ENCODE results near the gene EVA1A.

EVA1A gene

DNA sequence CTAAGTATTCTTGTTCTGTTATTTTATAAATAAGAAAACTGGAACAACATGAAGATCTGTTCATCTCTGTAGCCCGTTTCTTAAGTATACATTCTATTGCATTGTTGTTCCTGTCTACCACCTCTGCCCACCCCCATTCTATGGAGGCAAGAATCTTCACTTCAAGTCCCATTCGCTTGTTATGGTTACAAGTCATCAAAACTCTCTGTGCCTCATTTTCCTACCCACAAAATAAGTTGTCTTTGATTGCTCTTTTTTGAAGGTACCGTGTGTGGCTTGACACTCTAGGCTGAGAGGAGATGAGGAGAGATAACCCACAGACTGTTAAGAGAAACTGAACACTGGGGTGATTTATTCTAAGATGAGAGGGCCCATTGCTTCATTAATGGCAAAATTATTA lies 2.9 kb upstream of the EVA1A start:
- DNase-seq (ENCODE audit: low spot score), result no peak

DNA sequence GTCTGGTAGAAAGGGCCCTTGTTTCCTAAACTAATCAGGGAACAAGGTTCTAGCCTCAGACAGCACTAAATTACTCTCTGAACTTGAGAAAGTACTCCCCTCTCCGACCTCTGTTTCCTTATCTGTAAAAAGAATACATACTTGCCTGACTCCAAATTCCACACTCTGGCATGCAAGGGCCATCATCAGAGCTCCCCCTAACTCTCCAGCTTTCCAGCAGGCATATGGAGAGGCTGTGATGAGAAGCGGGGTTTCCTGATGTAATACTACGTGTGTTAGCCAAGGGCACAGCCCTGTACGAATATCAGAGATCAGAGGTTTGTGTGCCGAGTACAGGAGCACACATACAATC lies 1.8 kb upstream of the EVA1A start:
- DNase-seq (ENCODE audit: low spot score), result no peak

DNA sequence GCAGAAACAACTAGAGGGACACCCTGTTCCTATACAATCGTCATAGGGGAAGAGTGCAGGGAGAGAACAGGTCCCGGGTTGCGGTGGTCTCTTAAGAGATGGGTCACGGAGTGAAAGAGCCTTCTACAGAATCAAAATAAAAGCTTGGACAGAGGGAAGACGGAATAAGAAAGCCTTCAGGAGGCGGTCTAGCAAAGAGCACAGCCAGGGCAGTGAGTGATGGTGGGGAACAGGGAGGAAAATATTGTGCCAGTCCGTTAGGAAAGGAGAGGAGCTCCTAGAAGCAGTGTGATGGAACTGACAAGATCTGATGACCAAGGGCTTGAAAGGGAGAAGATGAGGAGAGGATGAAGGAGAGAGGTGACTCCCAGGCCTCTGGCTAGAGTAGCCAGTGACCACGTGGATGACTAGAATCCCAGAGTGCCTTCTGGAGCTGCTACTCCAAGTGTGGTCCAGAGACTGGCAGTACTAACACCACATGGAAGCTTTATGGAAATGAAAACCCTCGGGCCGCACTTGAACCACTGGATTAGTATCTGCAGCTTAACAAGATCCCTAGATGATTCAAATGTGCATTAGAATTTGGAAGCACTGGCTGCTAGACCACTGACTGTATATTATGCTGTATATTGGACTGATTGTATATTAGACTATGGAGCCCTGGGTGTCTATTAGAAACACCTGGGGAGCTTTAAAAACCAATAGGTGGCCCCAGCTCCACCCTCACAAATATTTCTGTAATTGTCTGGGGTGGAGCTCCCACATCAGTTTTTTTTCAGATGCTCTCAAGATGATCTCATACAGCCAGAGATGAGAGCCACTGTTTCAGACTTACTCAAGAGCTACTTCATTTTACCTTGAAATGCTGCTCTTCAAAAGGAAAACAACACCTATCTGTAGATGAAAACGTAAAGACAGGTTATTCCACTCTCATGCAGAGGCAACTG lies 1.1 kb upstream of the EVA1A start:
- DNase-seq (ENCODE audit: low spot score), result no peak

DNA sequence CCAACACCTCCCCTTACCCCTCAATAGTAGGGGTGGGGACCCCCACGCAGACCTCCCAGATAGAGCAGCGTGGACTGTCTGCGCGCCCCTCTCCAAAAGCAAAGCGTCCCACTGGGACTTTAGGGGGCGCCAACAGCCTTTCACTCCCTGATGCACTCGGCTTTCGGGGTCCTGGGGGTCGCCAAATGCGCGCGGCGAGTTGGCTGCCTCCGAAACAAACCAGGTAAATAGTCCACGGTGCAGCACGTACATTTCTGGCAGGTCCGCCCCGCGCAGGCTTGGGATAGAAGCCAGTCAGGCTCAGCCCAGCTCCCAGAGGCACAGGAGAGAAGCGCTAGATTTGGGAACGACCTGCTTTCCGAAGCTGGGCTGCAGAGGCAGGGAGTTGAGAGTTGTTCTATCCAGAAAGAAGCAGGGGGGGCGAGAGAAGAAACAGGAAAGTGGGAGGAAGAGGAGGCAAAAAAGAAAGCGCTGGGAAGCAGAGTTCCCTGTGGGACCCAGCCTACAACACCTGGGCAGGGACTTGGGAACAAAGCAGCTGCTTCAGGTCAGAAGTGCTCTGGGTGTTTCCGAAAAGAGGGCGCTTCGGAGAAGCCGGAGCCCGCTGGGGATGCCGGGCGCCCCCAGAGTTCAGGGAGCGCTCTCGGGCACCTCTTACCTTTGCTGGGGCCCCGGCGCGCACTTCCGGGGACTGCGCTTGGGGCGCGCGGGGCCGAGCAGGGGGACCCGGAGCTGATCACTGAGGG lies 544 bp downstream of the EVA1A start:
- DNase-seq (ENCODE audit: low spot score), result no peak

DNA sequence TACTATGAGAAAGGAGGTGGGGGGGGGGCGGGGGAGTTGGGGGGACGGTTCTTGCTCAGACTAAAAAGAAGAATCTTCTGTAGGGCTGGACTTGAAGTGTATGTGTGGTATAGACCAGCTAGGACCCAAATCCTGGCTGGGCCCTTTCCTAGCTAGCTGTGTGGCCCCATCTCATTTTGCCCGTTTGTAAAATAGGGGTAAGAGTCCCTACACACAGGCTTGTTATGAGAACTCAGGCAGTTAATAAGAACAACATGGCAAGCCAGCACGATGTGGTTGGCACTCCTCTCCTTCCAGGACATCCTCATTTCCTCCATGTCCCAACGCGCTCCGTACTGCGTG lies 1.1 kb downstream of the EVA1A start:
- no peak for DNase-seq (ENCODE audit: low spot score)

DNA sequence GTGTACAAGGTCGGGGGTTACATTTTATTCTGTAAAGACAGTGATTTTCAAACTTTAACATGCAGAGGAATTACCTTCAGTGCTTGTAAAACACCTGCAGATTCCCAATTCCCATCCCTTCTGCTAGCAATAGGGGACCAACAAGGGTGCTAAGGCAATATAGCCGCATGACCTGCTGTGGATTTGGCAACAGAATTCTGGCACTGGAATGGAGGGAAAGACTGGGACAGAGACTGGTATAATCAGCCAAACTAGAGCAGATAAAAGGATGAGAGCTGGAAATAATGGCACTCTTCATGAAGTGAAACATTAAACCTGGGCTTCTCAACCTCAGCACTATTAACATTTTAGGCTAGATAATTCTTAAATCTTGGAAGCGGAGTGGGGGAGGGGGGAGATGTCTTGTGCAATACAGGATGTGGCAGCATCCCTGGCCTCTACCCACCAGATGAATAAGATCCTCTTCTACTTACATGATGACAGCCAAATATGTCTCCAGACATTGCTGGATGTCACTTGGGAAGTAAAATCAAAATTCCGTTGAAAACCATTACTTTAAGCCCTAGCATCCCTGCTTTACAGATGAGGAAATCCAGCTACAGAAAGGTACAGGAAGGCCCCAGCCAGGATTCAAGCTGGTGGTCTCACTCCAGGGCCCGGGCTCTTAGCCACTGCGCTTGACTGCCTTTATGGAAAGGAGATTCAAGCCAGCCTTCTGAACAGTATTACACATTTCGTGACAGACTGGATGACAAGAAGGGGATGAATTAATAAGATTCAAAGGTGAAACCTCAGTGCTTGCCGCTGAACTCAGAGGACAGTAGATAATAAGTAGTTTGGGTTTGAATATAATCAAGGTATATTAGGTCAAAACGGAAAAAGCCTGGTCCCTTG lies 1.7 kb downstream of the EVA1A start:
- no peak for DNase-seq (ENCODE audit: low spot score)

DNA sequence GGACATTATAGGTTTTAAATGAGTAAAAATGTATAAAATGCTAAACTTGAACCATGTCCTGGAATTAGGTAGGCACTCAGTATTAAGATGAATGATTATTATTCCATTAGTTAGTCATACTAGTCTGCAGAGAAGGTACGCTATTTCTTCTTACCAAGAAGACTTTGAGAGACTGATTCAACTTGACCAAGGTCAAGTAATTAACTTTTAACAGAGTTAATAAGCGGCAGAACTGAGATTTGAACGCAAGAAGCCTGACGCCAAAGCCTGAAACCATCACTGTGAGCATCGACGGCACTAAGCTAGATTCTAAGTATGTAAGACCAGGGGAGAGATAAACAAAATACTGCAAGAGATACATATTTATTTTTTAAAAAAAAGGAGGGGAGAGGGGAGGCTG lies 2.6 kb downstream of the EVA1A start:
- DNase-seq (ENCODE audit: low spot score), result no peak

DNA sequence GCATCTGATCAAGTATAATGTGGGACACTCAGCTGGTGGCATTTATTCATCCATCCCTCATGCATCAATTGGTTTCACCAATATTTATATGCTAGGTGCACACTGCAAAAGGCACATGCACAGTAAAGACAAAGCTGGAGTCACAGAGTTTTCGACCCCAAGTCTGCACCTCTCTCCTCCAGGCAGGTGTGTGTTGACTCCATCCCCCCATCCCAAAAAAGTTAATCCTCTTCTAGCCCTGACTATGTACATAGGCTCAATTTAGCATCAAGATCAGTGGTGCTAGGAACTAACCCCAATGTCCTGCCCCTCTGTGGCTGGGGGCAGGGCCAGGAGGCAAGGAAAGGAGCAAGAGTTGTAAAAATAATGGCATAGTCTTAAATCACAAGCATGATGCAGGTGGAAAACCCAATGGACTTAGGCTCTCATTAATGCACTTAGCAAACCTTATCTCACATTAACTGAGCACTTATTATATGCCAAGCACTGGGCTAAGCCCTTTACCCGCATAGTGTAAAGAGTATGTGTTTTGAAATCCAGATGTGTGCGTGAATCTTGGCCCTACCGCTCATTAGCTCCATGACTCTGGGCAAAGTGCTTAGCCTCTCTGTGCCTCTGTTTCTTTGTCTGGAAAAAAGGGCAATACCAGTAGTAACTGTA lies 3.1 kb downstream of the EVA1A start:
- DNase-seq (ENCODE audit: low spot score), result no peak

DNA sequence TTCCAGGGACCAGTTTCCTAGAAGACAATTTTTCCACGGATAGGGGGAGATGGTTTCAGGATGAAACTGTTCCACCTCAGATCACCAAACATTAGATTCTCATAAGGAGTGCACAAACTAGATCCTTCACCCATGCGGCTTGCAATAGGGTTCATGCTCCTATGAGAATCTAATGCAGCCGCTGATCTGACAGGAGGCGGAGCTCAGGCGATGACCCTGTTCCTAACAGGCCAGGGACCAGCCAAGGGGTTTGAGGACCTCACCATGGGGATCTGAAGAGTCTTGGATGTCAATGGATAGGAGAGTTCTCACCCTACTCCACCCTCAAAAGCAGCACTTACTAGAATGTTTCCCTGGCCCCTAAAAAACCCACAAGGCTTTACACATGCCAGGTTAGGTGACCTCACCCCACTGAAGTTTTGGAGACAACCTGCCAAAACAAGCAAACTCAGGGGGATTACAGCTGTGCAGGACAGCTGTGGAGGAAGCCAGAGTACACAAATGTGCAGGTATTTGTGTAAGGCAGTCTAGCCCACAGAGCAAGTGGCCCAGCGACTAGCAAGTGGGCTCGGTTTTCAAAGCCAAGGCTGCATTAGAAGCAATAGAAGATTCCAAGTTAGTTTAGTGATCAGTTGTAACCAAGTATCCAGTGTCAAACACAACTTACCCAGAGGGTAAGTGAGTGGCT lies 3.9 kb downstream of the EVA1A start:
- DNase-seq (ENCODE audit: low spot score), result no peak

DNA sequence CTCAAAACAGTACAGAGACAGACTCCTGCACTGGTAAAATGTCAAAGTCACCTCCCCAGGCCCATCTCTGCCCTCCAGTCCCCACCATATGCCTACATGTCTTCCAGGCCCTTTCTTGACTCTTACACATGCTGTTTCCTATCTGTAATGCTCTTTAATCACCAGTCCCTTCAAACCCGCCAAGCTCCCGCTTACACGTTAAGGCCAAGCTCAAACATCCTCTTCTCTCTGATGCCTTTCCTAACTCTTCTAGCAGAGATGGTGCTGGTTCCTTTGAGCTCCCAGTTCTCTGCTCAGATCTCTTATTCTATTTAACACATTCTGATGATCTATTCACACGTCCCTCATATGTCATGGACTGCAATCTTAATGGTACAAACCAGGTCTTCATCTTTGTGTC lies 5.0 kb downstream of the EVA1A start:
- no peak for DNase-seq (ENCODE audit: low spot score)

DNA sequence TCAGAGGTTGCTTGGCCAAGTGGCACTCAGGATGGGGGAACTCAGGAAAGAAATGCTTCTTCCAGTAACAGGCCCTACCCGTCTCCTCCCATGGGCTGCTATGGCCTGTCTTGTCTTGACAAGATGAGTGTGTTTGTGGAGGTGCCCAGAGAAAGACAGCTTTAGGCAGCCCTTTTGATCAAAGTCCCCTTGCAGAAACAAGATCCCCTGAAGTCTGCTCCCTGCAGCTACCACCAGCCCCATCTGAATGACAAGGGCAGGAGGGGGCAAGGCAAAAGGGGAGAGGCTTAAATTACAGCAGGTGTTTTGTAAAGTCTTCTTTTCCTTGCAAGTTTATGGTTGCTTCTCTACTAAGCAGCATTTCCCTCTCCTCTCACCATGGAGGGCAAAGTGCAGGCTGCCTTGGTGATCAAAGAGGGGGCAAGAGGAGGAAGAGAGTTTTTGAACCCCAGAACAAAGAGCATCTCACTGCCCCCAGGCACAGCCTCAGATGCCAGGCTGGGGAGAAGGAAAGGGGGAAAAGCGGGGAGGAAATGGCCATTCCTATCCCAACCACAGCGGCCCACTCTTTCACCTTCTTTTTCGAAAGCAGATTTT lies 6.7 kb downstream of the EVA1A start:
- DNase-seq (ENCODE audit: low spot score), result no peak

DNA sequence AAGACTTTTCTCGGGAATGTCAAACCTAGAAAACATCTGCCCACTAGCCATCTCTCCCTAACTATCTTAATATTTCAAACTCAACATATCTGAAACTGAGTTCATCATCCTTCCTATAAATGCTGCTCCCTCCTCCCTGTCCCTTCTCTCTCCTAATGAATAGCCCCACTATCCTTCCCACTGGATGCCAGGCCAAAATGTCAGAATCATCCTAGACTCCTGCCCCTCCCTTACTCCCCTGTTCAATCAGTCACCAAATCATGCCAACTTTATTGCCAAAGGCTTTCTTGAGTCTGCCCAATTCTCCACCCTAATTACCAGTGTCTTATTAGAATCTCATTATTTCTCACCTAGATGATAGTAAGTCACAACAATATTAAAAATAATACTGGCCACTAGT lies 8.5 kb downstream of the EVA1A start:
- DNase-seq (ENCODE audit: low spot score), result no peak

DNA sequence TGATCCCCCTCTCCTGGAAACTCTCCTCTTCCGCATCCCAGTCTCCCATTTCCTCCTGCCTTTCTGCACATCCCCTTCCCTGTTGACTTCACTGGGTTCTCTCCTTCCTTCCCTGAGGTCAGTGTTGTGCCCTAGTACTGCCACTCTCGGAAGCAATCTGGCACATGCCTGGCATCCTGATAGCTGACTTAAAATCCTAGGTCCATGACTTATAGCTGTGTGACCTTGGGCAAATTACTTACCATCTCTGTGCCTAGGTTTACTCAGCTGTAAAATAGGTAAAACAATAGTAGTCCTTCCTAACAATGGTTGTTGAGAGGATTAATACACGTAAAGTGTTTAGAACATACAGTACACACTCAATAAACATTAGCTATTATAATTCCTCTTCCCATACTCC lies 9.3 kb downstream of the EVA1A start:
- DNase-seq (ENCODE audit: low spot score), result no peak

DNA sequence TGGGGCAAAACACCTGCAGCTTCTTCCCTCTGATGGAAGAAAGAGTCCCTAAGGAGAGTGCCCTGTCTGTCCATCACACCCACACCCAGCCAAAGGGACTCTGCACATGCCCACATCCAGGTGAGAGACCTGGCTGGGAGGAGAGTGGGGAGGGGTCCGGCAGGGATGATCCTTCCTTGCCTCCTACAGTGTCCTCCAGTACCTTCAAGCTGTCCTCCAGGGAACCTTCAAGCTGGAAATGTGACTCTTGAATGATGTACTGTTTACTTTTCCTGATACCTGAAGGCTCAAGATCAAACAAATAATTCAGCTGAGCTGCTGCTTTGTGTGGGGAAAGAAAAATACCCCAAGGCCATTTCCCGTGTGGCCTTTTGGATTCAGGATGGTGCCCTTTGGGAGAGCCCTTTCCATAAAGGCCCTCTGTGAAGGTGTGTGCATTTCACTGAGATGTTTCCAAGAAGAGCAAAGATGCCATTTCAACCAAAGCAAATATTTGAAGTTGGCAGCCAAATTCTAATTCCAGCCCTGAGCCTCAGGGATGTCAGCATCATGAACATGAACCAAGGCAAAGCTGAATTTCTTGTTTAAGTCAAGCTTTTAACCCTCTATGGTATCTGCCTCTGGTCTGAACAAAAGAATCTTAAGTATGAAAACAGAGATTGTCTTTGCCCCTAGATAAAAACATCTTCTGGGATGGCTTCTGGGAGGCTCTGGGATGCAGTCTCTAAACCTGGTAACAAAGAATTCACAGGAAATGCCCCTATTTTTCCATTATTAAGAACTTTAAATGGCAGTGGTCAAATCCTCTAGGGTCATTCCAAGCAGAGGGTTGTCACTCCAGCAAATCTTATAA lies 11.1 kb downstream of the EVA1A start:
- DNase-seq (ENCODE audit: low spot score), result no peak

DNA sequence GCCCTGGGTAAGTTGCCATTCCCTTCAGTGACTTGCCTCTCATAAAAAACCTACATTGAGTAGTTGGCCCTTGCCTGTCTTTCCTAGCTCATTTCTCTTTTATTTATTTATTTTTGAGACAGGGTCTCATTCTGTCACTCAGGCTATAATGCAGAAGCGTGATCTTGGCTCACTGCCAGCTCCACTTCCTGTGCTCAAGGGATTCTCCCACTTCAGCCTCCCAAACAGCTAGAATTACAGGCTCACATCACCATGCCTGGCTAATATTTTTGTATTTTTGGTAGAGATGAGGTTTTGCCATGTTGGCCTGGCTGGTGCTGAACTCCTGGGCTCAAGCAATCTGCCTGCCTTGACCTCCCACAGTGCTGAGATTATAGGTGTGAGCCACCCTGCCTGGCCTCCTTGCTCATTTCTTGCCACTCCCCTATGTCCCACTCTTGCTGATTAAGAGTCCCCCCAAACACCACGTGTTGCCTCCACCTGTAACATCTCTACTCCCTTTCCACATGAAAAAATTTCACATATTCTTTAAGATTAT lies 12.6 kb downstream of the EVA1A start:
- DNase-seq (ENCODE audit: low spot score), result no peak

DNA sequence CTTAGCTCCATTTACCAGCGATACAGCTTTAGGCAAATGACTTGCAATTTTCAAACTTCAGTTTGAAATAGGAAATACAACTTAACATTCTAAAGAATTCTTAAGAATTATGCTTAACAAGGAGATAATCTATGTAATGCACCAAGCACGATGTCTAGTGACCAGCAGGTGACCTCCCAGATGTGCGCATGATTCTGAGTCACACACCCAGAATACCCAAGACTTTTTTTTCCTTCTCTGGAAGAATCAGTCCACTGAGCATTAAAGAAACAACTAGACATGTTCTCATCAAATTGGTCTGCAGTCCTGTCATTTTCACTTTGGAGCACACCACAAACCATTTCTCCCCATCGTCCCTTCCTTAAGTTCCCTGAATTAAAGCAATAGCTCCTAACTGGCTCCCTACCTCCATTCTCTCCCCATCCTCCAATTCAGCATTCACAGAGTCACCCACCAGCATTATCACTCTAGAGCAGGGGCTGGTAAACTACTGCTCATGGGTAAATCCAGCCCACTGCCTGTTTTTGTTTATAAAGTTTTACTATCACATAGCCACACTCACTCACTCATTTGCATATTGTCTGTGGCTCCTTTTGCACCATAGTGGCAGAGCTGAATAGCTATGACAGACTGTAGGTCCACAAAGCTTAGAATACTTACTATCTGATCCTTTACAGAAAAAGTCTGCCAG lies 13.2 kb downstream of the EVA1A start:
- DNase-seq (ENCODE audit: low spot score), result no peak

DNA sequence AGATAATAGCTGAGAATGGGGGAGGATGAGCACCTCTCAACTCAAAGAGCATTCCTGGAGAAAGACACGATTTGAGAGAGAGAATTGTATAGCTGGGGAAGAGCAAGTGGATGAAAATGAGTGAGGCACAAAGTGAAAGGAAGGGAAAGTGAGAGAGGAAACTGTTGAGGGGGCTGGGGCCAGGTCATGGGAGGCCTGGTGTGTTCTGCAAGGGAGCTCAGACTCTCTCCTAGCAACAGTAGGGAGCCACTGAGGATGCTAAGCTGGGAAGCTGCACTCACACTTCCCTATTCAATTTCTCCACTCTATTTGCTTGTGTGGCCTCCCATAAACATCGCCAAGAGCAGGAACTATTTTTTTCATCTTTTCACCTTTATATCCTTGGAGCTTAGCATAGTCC lies 14.8 kb downstream of the EVA1A start:
- no peak for DNase-seq (ENCODE audit: low spot score)

DNA sequence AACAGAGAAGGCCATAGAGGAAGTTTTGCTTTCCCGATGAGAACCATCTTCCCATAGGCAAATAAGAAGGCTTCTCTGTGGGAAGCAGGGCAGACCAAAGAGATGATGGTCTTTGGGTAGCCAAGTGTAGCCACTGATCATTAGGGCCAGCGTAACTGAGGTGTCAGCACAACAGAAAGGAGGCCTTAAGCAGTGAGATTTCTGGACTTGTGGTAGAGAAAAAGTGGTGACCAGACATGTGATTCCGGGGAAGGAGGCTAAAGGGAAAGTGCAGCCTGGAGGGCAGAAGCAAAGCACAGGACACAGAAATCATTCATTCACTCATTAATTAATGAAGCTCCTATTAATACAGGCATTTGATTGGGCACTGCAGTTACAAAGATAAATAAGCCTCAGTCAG lies 15.4 kb downstream of the EVA1A start:
- no peak for DNase-seq (ENCODE audit: low spot score)

DNA sequence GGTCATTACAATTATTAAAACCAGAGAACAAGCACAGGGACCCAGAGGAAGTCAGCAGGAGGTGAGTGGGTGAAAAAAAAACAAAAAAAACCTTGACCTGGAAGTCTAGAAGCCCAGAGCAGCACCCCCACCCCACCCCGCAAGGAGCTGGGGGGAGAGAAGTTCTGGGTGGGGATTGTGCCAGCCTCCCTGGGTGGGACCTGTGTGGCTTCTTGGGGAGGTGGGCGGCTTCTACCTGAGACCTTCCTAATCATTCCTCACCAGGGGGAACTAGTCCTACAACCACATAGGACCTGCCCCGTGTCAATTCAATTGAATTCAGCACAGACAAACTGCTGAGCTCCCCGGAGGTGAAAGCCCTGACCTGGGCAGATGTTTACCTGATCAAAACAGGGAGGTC lies 17.3 kb downstream of the EVA1A start:
- DNase-seq (ENCODE audit: low spot score), result no peak

Data from CD4-positive, alpha-beta T cell treated with Interleukin-6 at 100 ng/mL for 8 hours (primary cell).